NCI-H226 (cell line): ENCODE results near the gene RECQL.

Experiments used
- DNase-seq: peaks from one replicate; pipeline ENCODE4 v3.0.0-alpha.2; 2015

The RECQL gene, protein sequence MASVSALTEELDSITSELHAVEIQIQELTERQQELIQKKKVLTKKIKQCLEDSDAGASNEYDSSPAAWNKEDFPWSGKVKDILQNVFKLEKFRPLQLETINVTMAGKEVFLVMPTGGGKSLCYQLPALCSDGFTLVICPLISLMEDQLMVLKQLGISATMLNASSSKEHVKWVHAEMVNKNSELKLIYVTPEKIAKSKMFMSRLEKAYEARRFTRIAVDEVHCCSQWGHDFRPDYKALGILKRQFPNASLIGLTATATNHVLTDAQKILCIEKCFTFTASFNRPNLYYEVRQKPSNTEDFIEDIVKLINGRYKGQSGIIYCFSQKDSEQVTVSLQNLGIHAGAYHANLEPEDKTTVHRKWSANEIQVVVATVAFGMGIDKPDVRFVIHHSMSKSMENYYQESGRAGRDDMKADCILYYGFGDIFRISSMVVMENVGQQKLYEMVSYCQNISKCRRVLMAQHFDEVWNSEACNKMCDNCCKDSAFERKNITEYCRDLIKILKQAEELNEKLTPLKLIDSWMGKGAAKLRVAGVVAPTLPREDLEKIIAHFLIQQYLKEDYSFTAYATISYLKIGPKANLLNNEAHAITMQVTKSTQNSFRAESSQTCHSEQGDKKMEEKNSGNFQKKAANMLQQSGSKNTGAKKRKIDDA

DNA sequence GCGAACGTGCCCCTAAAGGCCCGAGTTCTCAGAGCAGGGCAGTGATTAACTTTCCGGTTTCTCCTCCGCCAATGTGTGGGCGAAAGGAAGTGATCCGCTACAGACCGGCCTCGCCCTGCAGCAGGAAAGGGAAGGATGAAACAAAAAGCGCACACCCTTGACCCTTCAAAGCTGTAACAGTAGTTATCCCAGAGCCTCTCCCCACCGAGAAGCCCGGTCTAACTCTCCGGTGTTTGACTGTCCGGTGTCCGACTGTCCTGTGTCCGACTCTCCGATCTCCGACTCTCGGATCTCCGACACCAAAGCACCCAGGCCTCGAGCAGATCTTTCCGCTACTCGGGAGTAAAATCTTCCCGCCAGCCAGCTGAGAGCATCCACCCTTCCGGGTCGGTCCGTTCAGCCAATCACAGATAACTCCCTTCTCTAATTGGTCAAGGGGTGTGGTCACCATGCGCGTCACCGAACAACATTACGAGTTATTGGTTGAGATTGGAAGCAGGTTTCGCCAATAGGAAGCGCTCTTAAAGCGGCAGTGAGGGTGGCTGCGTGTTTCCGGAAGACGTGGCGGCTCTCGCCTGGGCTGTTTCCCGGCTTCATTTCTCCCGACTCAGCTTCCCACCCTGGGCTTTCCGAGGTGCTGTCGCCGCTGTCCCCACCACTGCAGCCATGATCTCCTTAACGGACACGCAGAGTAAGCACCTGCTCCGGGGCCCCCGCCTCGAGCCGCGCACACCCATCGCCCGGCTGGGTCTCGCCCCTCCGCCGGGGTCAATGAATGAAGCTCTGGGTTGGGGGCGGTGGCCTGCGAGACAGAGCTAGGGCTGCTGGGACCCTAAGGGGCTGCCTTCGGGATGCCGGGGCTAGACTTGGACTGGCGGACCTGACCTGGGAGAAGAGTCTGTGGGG lies at the start of gene RECQL, which contains the start of gene GOLT1B:
Gene RECQL (minus strand): TSS at position 378 of the 906 bp plus-strand sequence. CDS start 2,065 bp downstream, outside the sequence.
Gene GOLT1B (plus strand): TSS at position 532 of the 906 bp plus-strand sequence. CDS start 135 bp downstream, at position 667.
- peak; percentile 96 for DNase-seq

- no peak for DNase-seq
Measured at GRCh38 chr12:21547437-21547836, 46.0 kb upstream of the RECQL start.

GRCh38 chr12:21546716-21547115 lies 45.3 kb upstream of the RECQL start:
- no peak for DNase-seq

- no peak for DNase-seq
Measured at GRCh38 chr12:21545557-21545956, 44.1 kb upstream of the RECQL start.

- no peak for DNase-seq
Measured at GRCh38 chr12:21543151-21543550, 41.7 kb upstream of the RECQL start.

DNA sequence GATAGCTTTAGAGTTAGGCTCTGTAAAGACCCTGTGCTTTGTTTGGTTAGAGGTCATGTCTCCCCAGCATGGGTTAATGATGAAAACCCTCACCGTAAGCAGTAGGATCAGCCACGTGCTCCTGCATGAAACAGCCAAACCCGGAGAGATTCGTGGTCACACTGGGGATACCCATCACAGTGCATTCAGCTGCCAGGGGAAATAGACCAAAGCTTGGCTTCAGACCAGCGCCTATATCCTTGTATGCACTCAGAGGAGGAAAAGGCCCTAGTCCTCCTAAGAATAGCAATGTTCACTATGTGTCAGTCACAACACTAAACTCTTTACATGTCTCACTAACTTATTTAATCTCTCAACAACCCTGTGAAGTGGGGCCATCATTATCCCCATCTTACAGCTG lies 41.0 kb upstream of the RECQL start:
- DNase-seq, result no peak

DNA sequence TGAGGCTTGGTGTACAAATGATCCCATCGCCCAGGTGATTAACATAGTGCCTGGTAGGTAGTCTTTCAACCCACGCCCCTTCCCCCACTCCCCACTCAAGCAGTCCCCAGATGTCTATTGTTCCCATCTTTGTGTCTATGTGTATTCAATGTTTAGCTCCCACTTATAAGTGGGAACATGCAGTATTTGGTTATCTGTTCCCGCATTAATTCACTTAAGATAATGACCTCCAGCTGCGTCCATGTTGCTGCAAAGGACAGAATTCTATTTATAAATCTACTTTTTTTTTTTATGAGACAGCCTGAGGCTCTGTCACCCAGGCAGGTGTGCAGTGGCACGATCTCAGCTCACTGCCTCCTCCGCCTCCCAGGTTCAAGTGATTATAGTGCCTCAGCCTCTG lies 40.3 kb upstream of the RECQL start:
- no peak for DNase-seq

GRCh38 chr12:21539797-21540196 lies 38.4 kb upstream of the RECQL start:
- no peak for DNase-seq

- DNase-seq, result no peak
Measured at GRCh38 chr12:21538061-21538653, 36.7 kb upstream of the RECQL start.

DNA sequence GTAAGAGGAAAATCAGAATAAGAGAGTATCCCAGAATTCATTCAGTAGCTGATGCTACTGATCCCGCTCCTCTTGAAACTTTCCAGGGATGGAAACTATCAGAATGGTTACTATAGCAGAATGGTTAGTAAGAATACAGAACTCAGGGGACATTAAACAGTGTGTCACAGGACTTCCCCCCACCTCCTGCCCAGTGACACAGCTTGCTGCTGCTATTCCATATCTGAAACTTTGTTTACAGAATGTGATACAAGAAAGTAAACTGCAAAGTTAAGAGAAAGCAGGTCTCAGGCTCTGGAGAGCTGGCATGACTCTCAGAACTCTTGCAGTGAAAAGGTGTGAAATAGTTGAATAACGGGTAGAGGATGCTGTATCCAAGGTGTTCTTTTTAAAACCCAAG lies 28.0 kb upstream of the RECQL start:
- DNase-seq, result no peak

DNA sequence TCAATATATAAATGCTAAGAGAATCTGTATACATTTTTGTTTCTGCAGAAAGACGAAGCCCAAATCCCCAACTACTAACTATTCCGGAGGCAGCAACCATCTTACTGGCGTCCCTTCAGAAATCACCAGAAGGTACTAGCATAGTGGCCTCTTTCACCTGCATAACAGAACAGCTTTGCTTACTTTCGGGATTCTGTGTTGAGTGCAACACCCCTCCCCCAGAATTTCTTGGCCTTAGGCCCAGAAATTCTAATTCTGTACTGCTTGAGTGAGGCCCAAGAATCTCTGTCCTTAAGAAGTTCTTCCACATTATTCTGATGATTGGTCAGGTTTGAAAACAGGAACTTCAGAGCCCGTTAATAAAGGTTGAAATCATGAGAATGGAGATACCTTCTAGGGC lies 27.5 kb upstream of the RECQL start:
- DNase-seq, result no peak

DNA sequence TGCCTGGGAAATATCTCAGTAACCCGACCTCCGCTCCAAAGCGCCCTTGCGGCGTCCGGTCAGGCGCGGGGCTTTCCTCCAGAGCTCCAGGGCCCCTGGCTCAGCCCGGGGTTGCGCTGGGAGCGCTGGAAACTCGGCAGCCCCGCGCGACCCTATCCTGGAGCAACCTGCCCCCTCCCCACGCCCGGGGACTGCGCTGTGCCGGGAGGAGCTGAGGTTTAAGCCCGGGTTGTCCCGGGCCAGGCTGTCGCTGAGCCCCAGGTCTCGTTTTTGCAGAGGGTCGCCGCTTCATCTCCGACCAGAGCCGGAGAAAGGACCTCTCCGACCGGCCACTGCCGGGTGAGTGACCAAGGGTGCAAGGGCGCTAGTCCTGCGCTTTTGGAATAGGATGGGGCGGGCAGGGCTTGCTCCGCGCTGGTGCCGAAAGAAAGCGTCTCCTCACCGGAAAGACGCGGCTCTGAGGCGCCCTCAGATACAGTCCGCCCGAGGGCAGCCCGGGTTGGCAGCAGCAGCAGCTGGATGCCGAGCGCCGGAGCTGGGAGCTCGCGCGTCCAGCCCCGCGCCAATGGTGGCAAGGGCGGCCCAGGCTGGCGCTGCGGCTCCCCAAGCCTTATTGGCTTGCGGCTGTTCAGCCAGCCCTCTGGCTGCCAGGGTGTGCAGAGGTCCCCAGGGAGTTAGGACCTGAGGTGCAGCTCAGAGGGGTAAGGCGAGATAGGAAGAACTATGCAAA lies 26.2 kb upstream of the RECQL start:
- peak; percentile 72 for DNase-seq

GRCh38 chr12:21526721-21527345 lies 25.4 kb upstream of the RECQL start:
- no peak for DNase-seq

GRCh38 chr12:21526053-21526452 lies 24.6 kb upstream of the RECQL start, which contains the start of gene SPX:
Gene SPX, plus strand, starts transcription at chr12:21526296. Its CDS starts 177 bp downstream, at chr12:21526473.
- DNase-seq, result peak; percentile 63

DNA sequence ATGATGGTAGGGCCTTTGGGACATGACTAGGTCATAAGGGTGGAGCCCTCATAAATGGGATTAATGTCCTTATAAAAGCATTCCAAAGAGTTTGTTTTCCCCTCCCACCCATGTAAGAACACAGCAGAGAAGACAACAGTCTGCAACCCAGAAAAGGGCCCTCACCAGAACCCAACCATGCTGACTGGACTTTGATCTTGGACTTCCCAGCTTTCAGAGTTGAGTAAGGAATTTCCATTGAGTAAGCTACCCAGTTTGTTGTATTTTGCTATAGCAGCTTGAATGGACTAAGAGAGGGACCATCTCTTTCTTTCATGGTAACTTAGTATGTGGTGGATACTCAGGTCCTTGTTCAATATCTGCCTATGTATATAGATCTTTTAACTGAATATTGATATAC lies 21.7 kb upstream of the RECQL start:
- DNase-seq, result no peak

GRCh38 chr12:21521541-21521940 lies 20.1 kb upstream of the RECQL start:
- DNase-seq, result no peak

- DNase-seq, result no peak
Measured at GRCh38 chr12:21518451-21518850, 17.0 kb upstream of the RECQL start.

DNA sequence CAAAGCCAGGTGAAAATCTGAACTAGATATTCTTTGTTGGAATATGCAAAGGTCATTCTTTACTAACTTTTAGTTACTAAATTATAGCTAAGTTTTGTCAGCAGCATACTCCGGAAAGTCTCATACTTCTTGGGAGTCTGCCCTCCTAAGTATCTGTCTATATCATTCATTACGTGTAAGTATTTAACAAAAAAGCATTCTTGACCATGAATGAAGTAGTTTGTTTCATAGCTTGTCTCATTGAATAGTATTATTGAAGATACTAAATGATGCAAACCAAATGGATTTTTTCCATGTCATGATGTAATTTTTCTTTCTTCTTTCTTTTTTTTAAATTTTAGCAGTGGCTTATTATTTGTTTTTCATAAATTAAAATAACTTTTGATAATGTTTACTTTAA lies 14.8 kb upstream of the RECQL start:
- no peak for DNase-seq

DNA sequence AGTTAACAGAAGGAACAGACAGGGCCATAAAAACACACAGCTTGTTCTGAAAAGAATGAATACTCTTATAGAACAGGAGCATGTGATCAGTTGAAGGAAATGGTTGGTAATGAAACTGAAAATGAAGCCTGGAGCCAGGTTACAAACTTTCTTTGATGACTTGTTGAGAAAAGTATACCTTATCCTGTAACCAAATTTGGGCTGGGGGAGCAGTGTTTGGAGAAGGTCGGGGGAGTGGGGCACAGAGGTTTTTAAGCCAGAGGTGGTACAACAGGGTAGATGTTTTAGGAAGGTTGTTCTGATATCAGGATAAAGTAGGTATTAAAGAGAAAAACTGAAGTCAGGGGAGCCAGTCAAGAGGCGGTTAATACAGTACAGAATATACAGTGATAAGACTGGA lies 8.3 kb upstream of the RECQL start:
- no peak for DNase-seq

- no peak for DNase-seq
Measured at GRCh38 chr12:21507849-21508248, 6.4 kb upstream of the RECQL start.

- no peak for DNase-seq
Measured at GRCh38 chr12:21505888-21506287, 4.5 kb upstream of the RECQL start.

GRCh38 chr12:21502872-21503271 lies 1.4 kb upstream of the RECQL start:
- no peak for DNase-seq
